Epithelial cell of umbilical artery (primary cell): Measurements from ENCODE around the gene SPATA6L. TPM values are rescaled to one million over a fixed set of nuclear protein-coding genes. Genes with fewer than 3 reads are reported as not detected.

ENCODE experiments used
- total RNA-seq: library from RNA; depleted of rRNA; stranded (reverse); fragments of >200 nt; gene quantifications from 2 replicates; pipeline ENCODE4 v1.2.3, GENCODE V29; 2014

Gene SPATA6L, protein sequence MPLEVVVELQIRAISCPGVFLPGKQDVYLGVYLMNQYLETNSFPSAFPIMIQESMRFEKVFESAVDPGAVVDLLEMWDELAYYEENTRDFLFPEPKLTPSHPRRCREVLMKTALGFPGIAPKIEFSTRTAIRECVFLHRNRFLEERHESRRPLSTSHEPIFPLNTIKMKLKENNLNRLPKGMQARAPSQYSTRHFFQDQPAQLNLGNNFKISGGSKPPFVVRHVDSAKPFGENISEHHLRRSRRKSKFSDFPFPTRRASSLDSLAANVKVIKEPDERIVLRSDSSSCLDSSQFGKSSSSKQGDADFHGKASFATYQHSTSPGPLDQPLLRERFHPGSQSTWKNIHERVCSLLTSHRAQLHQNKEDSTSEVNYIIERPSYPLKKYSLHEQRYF
- 0.61 and 0.65 TPM in 2 replicates for total RNA-seq

DNA sequence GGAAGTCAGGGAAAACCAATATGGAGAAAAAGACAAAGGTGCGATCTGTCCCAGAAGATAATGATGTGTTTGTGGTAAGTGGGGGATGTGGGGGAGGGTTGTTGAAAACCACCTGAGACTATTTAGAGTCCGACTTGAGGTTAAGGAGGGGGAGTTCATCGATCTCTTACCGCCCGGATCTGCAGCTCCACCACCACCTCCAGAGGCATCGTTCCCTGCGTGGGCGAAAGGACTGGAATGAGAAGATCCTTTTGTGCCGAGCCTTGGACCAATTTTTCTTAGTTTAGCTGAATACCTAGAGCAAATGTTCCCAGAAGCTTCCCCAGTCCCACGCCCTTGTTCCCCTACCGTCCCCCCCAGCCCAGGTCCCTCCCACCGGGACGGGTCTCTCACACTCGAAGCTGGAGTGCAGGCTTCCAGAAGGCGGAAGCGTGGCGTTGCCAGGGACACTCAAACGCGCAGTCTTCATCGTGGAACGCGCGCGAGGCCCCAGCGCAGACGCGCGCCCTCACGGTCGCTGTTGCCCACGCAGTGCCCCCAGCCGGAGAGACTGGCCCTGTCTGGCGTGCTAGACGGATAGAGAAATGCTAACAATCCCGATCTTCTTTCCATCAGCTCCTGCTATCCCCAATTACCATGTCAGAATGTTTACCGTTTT is at the start of gene SPATA6L:
TSS of gene SPATA6L (minus strand) at position 439 of the 658 bp plus-strand sequence. CDS start at position 209, 230 bp downstream.

DNA sequence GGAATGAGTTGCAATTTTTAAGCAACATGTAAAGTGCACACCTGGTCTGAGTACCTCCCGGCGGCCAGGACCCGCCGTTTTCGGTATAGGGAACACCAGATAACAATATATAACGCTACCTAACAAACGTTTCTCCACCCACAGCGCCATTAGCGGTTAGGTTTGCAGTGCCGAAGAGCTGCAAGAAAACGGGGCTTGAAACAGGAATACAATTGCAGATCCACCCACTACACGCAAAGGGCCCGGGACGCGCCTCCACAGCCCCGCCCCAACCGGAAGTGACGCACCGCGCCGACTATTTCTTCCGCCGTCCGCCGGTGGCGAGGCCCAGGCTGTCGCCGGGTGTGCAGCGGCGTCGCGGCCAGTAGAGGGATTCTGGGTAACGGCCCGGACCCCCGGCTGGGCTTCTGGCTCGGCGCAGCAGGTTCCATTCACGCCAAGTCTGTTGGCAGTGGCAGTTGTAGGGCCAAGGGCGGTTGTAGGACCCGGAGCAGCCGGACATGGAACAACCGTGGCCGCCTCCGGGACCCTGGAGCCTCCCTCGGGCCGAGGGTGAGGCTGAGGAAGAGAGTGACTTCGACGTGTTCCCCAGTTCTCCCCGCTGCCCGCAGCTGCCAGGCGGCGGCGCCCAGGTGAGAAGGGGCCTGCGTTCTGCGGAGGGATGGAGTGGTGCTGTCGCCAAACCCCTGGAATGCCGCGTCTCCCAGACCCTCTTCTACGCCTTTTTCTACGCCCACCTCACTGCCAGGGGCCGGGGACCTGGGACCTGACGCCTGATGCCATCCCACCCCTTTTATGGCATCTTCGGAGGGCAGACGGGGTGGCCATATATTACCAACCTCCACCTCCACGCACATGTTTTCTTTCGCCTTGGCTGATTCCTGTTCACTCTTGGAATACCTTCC is 13.2 kb upstream of the SPATA6L start, which contains the start of gene CDC37L1:
TSS of gene CDC37L1 (plus strand) at position 302 of the 905 bp plus-strand sequence. CDS start at position 501, 199 bp downstream.

DNA sequence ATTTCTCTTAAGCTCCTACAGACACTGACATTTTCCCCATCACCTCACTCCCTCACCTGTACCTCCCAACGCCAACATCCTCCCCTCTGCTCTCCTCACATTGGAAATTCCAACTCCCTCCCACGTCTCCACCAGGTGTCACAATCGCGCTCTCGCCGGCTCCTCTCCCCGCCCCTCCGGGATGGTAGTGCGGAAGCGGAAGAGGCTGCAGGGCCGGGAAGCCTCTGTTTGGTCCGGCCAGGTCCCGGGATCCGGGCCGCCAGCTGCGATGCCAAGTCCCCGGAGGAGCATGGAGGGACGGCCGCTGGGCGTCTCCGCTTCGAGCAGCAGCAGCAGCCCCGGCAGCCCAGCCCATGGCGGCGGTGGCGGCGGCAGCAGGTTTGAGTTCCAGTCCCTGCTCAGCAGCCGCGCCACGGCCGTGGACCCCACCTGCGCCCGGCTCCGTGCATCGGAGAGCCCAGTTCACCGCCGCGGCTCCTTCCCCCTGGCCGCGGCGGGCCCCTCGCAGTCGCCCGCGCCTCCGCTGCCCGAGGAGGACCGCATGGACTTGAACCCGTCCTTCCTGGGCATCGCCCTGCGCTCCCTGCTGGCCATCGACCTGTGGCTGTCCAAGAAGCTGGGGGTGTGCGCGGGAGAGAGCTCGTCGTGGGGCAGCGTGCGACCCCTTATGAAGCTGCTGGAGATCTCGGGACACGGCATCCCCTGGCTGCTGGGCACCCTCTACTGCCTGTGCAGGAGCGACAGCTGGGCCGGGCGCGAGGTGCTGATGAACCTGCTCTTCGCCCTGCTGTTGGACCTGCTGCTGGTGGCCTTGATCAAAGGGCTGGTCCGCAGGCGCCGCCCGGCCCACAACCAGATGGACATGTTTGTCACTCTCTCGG is 3.9 kb downstream of the SPATA6L start, which contains the start of gene PLPP6:
TSS of gene PLPP6 (plus strand) at position 187 of the 881 bp plus-strand sequence. CDS start at position 269, 82 bp downstream.

Other genes starting within 250 kb of the SPATA6L start
- 7.0 and 11.4 TPM in 2 replicates for gene SLC1A1, start 176.0 kb downstream of the SPATA6L start, total RNA-seq
- gene PLPP6, start 4.2 kb downstream of the SPATA6L start, total RNA-seq = 5.8 and 6.1 TPM in 2 replicates
- 9.7 and 12.8 TPM in 2 replicates for gene CDC37L1, start 13.1 kb upstream of the SPATA6L start, total RNA-seq
- 45.8 and 47.7 TPM in 2 replicates for gene AK3, start 74.7 kb upstream of the SPATA6L start, total RNA-seq
- 17.9 and 20.5 TPM in 2 replicates for gene RCL1, start 126.5 kb upstream of the SPATA6L start, total RNA-seq